IPS DF 4.7 (cell line): ENCODE data around the gene CTNNBL1.

Experiments
- DNase-seq: peaks from one replicate; pipeline ENCODE4 v3.0.0-alpha.2; 2013; ENCODE audit warnings: low spot score; ENCODE audit errors: extremely low read depth

Gene CTNNBL1

DNA sequence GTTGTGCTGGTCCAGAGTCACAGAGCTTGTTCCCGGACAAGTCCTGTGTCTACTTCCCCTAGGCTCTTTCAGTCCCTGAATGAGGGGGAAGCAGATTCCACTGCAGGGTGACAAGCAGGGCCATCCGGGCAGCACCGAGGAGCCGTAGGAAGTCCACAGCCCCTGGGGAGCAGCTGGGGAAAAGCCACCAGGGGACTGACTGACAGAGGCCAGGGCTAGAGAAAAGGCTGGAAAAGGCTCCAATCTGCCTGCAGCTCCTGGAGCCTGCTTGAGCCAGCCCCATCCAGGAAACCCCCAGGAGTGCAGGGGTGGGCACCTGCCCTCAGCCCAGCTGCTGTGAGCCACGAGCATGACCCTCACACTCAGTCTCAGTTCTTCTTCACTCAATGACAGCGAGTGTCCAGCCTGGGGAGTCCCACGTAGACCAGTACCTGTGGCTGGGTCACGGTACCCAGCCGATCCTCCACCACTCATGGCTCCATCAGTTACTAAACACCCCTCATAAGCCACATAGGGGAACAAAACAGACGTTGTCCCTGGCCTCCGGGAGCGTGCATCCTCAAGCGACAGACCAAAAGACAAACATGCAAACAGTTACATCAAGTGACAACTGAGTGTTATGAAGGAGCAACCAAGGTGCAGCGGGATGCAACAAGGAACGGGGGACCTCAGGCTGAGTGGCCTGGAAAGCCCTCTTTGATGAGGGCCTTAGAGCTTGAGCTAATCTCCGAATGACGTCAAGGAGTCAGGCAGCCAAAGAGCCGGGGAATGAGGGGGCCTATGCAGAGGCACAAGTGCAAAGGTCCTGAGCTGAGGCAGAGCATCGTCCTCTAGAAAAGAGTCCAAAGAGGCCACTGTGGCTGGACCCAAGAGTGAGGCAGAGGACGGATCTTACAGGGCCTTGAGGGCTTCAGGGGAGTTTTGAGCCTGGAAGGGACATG is 184.3 kb downstream of the CTNNBL1 start:
- DNase-seq = no peak

DNA sequence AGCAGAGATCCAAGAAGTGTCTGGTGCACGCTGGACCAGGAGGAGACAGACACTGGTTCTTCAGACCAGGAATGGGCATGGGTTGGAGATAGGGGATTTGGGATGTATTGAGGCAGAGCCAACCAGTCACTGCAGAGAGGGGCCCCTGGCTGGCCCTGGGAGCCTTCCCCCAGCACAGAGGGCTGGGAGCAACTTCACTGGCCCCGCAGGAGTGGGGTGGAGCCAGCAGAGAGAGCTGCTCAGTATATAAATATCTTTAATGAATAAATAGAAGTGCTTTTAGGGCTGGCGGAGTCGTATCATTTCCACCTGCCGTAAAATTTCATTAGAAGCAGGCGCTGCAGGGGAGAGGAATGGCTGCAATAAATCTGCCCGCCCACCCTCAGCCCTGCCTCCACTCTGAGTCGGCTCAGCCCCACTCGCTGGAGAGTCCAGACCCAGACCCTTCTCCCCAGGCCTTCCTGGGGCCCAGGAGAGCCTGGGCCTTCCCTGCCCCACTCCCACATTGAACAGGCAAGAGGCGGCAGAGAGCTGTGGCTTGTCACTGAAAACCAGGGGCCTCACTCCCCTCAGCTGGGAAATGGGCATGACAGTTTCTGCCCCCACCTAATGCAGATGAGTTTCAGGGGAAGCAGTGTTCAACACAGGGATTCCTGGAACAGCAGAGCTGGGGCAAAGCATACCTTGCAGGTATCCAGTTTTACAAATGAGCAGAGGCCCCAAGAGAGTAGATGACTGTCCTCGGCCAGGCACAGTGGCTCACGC is 185.2 kb downstream of the CTNNBL1 start:
- no peak for DNase-seq

DNA sequence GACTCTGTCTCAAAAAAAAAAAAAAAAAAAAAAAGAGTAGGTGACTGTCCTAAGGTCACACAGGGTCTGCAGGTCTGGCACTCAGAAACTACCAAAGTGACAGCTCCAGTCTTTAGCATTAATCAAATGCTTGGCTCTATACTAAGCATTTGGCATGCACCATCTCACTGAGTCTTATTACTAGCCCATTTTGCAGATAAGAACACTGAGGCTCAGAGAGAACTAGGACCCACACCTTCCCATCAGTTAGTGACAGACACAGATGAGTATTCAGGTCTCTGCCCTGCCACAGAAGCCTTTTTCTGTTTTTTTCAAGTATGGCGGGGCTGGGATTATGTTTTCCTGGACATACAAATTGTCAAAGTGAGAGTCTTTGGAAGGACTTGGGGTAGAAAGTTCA is 186.0 kb downstream of the CTNNBL1 start:
- DNase-seq = no peak

DNA sequence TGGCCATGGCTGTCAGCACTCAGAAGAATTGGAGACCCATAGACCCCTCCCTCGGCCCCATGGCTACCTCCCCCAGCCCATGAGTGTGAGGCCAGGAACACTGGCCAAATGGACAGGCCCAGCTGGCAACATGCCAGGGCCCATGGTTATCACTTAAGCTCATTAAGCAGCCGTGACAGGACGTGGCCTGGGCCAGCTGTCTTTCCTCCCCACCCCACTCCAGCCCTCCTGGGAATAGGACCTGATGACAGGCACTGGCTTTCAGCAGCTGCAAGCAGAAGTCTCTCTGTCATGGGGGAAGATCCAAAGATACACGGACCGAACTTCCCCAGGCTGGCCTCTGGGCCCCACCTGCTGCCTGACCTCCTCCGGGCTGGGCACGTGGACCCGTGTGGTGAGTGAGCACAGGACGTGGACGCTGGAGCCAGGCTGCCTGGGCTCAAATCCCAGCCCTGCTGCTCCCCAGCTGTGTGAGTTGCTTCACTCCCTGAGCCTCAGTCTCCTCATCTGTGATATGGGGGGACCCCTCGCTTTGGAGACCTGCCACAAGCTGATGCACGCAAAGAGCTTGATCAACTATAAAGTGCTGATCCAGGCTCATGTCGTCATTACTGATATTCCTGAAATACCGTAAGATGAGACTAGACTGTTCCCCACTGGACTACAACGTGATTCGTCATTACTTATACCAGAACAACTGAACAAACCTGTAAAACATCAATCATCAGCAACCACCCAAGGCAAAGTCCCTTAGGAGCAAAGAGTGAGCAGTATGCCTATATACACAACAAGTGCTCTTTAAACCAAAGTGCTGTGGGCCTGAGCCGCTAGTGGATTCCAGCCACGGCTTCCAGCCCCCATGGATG is 187.1 kb downstream of the CTNNBL1 start:
- DNase-seq = no peak

DNA sequence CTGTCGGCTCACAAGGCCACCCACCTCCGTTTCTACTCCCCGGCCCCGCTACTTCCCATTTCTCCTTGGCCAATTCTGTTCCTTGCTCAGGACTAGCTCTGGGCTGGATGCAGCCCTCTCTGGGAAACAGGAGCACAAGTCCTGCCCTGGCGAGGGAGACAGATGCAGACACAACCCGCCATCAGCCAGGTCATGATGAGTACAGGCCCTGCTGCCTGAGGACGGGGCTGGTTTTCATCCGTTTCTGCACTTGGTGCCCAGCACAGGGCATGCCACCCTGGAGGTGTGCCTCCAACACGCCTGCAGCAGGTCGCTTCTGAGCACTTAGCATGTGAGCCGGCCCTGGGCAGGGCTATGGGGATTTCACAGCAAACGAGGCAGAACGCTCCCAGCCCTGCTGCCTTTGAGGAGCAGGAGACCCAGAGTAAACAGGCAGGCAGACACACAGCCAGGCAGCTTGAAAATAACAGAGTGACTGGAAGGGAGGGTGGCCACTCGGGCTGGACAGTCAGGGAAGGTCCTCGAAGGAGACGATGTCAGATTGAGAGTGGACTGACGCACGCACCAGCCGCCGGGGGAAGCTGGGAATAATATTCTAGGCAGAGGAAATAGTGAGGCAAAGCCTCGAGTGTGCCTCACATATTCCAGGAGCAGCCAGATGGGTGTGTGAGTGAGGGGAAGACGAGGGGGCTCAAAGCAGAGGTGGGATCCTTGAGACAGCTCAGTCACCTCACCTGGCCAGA is 187.9 kb downstream of the CTNNBL1 start:
- no peak for DNase-seq

DNA sequence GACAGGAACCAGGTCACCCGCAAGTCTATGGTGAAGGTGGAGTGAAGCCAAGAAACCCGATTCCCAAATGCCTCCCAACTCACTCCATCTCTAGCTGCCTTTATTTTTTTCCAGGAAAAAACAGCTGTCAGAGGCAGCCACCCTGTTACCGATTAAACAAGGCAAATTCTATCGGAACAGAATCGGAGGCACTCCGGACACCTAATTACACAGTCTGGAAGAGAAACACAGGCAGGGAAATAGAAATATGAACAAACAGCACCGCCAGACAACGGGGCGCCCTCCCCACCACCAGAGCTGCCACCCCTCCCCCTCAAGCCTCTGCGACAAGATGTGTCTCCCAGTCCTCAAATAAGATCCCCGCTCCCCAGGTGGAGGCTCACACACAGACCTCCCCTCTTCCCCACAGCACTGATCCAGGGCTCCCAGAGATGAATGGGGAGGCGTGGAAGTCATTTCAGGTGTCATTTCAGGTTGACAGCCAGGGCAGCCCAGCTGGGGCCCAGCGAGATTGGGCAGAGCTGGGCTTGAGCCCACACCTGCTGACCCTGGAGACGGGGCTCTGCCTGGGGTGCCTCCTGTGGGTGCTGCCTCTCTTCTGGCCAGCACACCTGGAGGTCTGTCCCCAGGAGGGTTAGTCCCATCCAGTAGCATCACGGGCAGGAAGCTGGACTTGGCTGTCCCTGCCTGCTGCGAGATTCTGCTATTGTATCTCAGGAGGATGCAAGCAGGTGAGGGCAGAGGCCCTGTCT is 189.3 kb downstream of the CTNNBL1 start:
- DNase-seq = no peak

DNA sequence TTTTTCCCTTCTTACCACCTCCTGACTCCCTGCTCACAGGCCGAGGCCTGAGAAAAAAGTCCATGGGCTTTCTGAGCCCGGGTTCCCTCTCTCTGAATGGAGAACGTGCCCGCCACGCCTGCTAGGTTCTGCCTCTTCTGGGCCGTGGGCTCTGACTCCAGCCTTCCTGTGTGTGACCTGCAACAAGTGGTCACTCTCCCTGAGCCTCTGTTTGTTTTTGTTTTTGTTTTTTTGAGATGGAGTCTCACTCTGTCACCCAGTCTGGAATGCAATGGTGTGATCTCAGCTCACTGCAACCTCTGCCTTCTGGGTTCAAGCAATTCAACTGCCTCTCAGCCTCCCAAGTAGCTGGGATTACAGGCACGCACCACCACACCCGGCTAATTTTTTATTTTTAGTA is 191.2 kb downstream of the CTNNBL1 start:
- no peak for DNase-seq

DNA sequence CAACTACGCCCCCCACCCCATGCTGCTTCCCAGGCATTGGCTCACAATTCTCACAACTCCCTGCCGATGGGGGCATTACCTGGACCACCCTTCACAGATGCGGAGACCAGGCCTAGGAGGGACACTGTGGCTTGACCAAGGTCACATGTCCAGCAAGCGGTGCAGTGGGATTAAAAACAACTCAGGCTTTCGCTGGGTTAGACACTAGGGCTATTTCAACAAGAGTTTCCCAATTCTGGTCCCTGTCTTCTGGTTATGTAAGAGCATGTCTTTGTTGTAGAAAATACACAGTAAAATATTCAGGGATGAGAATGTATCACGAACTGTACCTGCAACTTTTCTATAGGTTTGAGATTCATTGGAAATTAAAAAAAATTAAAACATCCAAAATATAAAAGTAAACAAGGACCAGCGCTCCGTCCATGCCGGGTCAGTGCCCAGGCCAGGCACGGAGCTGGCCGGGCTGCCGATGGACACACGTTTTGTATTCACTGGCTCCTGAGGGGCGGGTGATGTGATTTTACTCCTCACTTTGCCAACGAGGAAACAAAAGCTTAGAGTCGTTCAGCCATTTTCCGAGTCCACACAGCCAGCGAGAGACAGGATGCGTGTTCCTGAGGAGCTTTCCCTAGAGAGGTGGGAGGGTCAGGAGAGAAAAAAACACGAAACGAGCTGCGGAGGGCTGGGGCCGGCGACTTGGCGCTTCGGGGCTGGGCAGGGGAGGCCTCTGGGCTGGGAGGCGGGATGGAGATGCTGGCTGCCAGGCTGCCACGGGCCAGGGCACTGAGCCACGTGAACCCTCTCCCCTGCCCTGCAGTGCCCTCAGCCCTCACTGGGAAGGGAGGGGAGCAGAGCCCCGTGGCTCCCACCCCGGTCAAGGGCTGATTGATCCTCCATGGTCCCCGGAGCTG is 192.0 kb downstream of the CTNNBL1 start:
- no peak for DNase-seq

DNA sequence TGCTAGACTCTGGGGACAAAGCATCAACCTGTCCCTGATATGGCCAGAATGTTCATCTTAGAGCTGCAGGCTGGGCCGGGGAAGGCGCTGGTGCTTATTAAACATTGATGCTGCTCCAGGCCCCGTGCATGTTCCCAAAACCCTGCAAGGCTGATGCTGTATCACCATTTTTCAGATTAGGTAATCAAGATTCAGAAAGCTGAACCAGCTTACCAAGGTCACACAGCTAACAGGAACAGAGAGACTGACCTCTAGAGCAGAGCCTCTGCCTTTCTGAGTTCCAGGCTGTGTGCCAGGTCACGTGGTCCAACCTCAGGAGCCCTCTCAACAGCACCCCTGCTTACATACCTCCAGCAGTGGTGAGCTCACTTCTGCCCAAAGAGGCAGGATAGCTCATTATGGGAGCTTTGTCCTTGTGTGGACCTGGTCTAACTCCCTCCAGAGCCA is 193.0 kb downstream of the CTNNBL1 start:
- no peak for DNase-seq

DNA sequence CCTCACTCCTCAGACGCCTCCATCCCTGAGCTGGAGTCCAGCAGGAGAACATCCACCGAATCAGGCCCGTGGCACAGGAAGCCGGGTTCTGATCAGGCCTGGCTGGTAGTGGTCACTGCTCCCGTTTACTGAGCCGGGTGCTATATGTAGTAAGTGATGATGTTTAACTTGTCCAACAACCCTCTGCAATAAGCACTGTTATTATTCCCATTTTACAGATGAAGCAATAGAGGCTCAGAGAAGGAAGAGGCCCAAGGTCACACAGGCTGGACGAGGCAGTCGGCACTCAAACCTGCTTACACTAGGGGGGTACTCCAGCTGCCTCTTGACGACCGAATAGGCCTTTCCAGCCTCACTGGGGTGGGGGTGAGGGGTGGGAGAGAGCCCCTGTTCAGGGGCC is 194.8 kb downstream of the CTNNBL1 start:
- DNase-seq = no peak

DNA sequence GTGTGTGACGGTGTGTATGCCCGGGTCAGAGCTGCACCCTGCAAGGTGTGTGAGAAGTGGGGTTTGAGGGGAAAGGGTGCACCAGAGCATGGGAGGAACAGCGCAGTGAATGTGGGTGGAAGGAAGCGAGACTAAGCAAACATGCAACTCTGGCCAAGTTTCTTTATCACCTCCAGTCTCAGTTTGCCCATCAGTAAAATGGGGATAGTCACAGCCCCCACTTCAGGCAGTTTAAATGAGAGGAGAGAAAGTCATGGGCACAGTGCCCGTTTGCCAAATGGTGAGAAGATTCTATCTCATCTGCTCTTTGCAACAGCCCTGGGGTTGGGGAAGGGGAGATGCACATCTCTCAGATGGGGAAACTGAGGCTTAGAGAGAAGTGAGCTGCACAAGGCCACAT is 196.3 kb downstream of the CTNNBL1 start:
- DNase-seq = no peak

DNA sequence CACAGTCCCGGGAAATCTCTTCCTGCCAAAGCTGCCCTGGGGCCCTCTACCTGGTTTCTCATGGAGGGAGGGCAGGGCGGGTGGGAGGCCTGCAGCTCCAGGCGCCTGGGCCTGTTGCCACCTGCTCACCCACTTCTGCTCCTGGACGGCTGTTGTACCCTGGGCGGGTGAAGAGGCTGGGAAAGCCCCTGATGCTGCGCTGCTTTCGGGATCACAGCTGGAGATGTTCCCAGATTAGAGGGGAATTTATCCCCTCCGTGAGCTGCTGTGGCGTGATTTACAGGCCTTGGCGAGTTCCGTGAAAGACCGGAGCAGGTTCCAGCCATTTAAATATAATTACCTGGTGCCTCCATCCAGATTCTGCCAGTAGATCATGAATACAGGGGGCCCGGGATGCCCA is 196.8 kb downstream of the CTNNBL1 start:
- no peak for DNase-seq

DNA sequence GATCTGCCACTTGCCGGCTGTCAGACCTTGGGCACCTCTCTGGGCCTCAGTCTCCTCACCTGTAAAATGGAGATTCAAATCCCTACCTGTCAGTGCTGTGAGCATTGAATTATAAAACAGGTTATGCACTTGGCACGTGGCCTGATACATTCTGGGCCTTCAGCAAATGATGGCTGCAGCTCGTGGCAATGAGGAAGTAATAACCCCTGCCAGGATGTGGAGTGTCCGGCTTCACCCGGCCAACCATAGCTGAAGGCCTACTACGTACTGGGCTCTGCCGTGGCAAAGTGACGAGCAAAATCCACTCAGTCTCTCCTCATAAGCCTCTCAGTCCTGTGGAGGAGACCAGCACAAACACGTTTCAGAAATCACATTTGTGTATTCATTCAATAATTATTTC is 198.2 kb downstream of the CTNNBL1 start:
- DNase-seq = no peak

DNA sequence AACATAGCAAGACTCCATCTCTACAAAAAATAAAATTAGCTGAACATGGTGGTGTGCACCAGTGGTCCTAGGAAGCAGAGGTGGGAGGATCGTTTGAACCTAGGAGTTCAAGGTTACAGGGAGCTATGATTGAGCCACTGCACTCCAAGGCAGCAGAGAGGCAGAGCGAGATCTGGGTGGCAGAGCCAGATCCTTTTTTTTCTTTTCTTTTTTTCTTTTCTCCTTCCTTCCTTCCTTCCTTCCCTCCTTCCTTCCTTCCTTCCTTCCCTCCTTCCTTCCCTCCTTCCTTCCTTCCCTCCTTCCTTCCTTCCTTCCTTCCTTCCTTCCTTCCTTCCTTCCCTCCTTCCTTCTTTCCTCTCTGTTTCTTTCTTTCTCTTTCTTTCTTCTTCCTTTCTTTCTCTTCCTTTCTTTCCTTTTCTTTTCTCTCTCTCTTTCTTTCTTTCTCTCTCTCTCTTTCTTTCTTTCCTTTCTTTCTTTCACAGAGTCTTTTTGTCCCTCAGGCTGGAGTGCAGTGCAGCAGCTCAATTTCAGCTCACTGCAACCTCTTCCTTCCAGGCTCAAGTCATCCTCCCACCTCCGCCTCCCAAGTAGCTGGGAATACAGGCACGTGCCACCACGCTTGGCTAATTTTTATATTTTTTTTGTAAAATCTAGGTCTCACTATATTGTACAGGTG is 199.9 kb downstream of the CTNNBL1 start:
- DNase-seq = no peak

DNA sequence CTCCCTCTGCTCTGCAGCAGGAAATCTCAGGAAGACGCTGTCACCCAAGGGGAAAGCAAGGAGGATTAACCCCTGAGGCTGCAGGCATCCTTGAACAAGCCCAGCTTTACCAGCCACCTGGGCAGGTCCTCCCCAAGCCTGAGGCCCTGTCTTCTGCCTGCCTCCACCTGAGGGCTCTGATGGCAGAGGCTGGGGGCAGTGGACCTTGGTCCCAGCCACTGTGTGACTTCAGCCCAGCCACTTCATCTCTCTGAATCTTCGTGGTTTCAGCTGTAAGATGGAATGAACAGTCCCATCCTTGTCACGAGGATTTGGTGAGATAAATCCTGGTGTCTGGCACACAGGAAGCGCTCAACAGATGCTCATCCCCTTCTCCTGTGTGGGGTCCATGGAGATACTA is 200.6 kb downstream of the CTNNBL1 start:
- no peak for DNase-seq

DNA sequence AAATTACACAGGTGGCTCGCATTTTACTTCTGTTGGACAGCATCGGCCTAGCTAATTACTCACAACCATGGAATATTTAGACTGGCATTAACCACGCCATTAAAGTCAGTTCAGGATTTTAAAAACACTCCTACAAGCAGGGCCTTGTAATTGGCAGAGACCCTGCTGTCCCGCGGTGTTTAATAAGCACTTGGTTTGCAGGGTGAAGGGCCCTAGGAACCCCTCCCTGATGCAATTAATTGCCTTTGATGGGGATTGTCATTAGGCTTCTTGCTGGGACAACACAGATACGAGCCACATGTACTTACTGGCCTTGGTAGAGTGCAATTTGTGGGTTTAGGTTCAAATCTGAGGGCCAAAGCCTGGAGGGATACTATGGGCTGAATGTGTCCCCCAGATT is 201.3 kb downstream of the CTNNBL1 start:
- DNase-seq = no peak

DNA sequence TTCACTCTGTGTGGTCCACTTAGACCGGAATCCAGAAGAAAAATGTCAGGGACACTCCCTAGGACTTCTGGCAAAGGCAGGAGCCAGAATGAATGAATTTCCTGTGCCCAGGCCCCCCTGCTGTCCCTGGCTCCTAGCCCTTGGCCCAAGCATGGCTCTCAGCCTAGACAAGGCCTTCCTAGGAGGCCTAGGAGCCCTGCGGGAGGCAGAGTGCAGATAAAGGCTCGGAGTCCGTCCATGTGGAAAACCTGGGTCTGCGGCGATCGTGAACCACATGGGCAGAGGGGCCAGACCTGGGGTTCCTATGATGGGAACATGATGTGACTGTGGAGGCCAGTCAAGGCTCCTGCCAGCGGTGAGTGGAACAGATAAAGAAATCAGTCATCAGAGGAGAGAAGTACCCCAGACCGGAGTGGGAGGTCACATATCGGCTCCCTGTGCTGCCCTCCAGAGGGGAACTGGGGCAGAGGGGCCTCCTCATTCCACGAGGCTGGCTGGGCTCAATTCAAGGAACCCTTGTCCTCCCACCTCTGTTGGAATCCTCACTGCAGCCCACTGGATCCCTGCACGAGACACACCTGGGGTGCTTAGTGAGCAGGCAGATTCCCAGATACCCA is 203.2 kb downstream of the CTNNBL1 start:
- no peak for DNase-seq
